HFFc6 (cell line): Measurements from ENCODE around the gene SPDEF. TPM values are rescaled to one million over a fixed set of nuclear protein-coding genes. Genes with fewer than 3 reads are reported as not detected.

ENCODE experiments used
- DNase-seq: peaks from one replicate; pipeline ENCODE4 v3.0.0-alpha.2; 2018
- H3K27ac Mint-ChIP-seq: 2 replicates; pipeline ENCODE4 v1.8.0; 2020; ENCODE audit warnings: mild to moderate bottlenecking, mixed read lengths
- H3K27me3 Mint-ChIP-seq: 2 replicates; pipeline ENCODE4 v1.8.0; 2021; ENCODE audit warnings: mild to moderate bottlenecking, moderate library complexity, mixed read lengths; ENCODE audit not compliant: insufficient read depth
- H3K36me3 Mint-ChIP-seq: 2 replicates; pipeline ENCODE4 v1.8.0; 2021; ENCODE audit warnings: low read depth, mixed read lengths
- H3K4me1 Mint-ChIP-seq: 2 replicates; pipeline ENCODE4 v1.8.0; 2020; ENCODE audit warnings: low read depth, mixed read lengths
- H3K4me3 Mint-ChIP-seq: 2 replicates; pipeline ENCODE4 v1.8.0; 2020; ENCODE audit warnings: mild to moderate bottlenecking, moderate library complexity, mixed read lengths
- H3K9me3 Mint-ChIP-seq: 2 replicates; pipeline ENCODE4 v1.8.0; 2020; ENCODE audit warnings: mild to moderate bottlenecking, mixed read lengths
- total RNA-seq, 6 experiments: library from RNA; stranded (reverse); fragmentation: NEBNext Ultra II Directional; extraction: Animal tissue kit (Norgen Biotek cat#: 25700); gene quantifications; 2 replicates in 1 of 6; 3 replicates in 5 of 6; pipeline ENCODE4 v1.2.3, GENCODE V29; 2021
- TF ChIP-seq, protein P1 (sequence below): fragments of 200-600 bp; sonication (generic); IDR thresholded peaks from 2 replicates; pipeline ENCODE4 v1.5.0; 2021; ENCODE audit warnings: antibody characterized with exemption, mild to moderate bottlenecking

Gene SPDEF
- total RNA-seq, 6 experiments from 2014 or later = not detected

DNA sequence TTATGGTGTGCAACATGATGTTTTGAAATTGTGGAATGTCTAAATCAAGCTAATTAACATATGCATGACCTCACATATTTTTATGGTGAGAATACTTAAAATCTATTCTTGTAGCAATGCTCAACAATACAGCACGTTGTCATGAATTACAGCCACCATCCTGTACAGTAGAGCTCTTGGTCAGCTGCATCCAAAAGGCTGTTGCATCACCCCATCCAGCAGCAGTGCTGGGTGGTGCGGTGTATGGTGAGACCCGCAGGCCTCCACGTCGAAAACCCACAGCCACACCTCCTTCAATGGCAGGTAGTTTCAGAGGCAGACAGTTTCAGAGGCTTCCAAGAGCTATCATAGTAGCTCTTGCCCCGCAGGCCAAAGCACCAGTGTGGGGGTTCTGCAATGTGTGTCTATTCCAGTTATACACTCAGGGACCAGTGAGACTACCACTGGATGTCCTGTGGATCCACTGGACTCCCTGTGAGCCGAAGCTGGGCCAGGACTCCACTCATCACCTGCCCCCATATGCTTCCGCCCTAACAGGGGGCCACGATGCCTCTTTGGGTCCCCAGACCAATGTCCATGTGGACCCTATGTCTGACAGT is 66.8 kb downstream of the SPDEF start:
- H3K4me1 Mint-ChIP-seq = peaks cover 5% of the 10 kb centered on the region; the same call in 1 of the 2 replicates
- no peaks in the 10 kb centered on the region for H3K9me3 Mint-ChIP-seq
- H3K27ac Mint-ChIP-seq = no peak overlapping the region
- H3K4me3 Mint-ChIP-seq = no peak overlapping the region
- DNase-seq = no peak
- peaks cover 30% of the 10 kb centered on the region for H3K27me3 Mint-ChIP-seq
- no peaks in the 10 kb centered on the region for H3K36me3 Mint-ChIP-seq
- TF ChIP-seq, protein P1, sequence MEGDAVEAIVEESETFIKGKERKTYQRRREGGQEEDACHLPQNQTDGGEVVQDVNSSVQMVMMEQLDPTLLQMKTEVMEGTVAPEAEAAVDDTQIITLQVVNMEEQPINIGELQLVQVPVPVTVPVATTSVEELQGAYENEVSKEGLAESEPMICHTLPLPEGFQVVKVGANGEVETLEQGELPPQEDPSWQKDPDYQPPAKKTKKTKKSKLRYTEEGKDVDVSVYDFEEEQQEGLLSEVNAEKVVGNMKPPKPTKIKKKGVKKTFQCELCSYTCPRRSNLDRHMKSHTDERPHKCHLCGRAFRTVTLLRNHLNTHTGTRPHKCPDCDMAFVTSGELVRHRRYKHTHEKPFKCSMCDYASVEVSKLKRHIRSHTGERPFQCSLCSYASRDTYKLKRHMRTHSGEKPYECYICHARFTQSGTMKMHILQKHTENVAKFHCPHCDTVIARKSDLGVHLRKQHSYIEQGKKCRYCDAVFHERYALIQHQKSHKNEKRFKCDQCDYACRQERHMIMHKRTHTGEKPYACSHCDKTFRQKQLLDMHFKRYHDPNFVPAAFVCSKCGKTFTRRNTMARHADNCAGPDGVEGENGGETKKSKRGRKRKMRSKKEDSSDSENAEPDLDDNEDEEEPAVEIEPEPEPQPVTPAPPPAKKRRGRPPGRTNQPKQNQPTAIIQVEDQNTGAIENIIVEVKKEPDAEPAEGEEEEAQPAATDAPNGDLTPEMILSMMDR = no peak

Other genes starting within 250 kb of the SPDEF start
- 10 to 100 TPM; 11.3 to 18.9 (median 16.6) TPM for gene NUDT3, start 163.7 kb downstream of the SPDEF start, total RNA-seq
- gene RPS10, start 130.3 kb downstream of the SPDEF start, total RNA-seq = 1,000 to 10,000 TPM; 1,585 to 1,769 (median 1,649) TPM
- gene PACSIN1, start 90.3 kb downstream of the SPDEF start, total RNA-seq = not detected
- 10 to 100 TPM; 56.0 to 65.1 (median 59.4) TPM for gene ILRUN, start 140.4 kb upstream of the SPDEF start, total RNA-seq
- gene SNRPC, start 201.2 kb upstream of the SPDEF start, total RNA-seq = 100 to 1,000 TPM; 132 to 194 (median 161) TPM
- 1 to 10 TPM; 7.2 to 9.8 (median 8.9) TPM for gene BLTP3A, start 235.8 kb upstream of the SPDEF start, total RNA-seq